ENCODE results near the gene GON7.

DNA sequence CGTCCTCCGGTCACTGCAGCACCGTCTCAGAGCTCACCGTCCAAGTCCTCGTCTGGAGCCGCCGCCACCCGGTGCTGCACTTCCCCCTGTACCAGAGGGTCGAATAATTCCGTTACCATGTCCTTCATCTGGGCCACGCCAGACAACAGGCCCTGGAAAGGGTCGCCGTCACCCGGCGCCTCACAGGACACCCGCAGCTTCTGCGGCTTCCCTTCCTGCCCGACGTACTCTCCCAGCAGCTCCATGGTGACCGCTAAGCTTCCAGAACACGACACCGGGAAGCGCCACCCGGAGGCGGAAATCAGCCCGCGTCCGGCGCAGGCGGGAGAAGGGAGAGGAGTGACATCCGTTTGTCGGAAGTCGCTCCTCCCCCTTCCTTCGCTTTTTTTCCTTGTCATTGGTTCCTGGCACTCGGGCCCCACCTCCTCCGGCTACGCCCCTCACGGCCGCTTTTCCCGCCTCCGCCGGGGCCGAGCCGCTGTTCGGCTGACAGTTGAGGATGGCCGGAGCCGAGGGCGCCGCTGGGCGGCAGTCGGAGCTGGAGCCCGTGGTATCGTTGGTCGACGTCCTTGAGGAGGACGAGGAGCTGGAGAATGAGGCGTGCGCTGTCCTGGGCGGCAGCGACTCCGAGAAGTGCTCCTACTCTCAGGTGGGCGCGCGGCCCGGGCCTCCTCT, at the start of gene GON7, which contains the start of gene UBR7:
- TF ChIP-seq, protein P1, sequence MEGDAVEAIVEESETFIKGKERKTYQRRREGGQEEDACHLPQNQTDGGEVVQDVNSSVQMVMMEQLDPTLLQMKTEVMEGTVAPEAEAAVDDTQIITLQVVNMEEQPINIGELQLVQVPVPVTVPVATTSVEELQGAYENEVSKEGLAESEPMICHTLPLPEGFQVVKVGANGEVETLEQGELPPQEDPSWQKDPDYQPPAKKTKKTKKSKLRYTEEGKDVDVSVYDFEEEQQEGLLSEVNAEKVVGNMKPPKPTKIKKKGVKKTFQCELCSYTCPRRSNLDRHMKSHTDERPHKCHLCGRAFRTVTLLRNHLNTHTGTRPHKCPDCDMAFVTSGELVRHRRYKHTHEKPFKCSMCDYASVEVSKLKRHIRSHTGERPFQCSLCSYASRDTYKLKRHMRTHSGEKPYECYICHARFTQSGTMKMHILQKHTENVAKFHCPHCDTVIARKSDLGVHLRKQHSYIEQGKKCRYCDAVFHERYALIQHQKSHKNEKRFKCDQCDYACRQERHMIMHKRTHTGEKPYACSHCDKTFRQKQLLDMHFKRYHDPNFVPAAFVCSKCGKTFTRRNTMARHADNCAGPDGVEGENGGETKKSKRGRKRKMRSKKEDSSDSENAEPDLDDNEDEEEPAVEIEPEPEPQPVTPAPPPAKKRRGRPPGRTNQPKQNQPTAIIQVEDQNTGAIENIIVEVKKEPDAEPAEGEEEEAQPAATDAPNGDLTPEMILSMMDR (IDR thresholded peaks at IDR 0.05): peak in 3 of 6 experiments; percentile 54 to 59 (median 57)
- TF ChIP-seq POLR2A (IDR thresholded peaks at IDR 0.05): peak; percentile 65 to 76
